GM18502 (cell line): ENCODE measurements around the gene LPAR5.

ENCODE experiments used
- ATAC-seq: cut with Tn5 transposase; IDR thresholded peaks from one replicate; pipeline ENCODE4 v1.9.1; 2021; ENCODE audit warnings: mild to moderate bottlenecking; ENCODE audit not compliant: unreplicated experiment, poor library complexity

LPAR5 gene

DNA sequence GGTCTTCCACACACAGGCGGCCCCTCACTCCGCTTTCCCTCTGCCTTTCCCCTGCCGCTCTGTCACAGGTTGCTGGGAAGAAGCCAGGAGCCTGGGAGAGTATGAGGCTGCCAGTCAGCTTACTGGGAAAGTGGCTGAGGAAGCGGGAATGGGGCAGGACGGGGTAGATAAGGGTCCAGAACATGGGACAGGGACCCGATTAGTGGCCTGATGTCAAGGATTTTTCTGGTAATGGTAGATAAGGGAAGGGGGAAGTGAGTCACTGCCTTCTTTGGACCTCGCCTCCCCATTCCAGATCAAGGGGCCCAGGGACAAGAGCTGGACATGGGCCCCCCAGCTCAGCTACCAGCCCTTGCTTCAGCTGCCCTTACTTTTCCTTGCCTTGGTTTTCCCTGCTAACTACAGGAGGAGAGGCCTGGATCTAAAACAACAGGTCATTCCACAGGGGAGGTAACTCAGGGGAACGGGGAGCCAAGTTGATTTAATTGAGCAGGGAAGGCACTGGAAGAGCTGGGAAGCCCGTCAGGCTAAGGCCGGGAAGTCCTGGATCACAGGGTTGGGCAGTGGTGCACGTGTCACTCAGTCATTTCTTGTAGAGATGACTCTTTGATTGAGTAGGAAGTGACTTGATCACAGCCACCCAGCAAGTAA lies 3.5 kb upstream of the LPAR5 start:
- no peak for ATAC-seq

DNA sequence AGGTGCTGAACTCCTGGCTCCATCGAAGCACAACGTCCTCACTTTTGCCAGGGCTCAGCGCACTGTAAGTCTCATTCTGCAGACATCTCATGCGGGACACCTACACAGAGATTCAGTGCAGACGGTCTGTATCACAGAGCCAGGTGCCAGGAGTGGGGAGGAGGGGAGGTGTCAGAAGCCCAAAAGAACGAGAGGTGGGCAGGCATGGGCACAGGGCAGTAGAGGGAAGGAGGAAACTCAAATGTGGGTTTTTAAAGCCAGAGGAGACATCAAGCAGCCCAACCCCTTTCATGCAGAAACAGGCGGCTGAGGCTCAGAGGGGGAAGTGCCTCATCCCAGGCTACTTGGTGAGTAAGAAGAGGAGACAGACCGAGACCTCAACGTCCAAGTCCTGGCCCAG lies 2.5 kb upstream of the LPAR5 start:
- no peak for ATAC-seq

DNA sequence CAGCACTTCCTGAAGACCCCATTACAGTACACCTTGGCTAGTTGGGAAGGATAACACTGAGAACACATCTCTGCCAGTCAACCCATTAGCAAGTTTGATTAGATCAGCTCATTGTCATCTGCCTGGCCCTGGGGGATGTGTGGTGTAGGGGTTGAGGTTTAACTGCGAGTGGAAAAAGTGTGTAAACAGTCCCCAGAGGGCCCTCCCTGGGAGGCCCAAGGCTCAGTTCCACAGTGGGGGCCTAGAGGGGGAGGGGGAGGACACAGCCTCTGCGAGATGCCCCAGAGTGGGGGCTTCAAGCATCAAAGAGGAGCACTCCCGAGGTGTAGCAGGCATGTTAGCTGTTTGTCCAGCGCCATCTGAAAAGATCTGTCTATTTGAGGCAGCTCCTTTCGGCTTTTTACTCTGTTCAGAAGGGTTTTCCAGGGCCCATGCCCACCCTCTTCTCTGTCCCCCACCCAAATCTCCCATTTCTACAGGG lies 344 bp downstream of the LPAR5 start:
- ATAC-seq = peak; percentile 35

DNA sequence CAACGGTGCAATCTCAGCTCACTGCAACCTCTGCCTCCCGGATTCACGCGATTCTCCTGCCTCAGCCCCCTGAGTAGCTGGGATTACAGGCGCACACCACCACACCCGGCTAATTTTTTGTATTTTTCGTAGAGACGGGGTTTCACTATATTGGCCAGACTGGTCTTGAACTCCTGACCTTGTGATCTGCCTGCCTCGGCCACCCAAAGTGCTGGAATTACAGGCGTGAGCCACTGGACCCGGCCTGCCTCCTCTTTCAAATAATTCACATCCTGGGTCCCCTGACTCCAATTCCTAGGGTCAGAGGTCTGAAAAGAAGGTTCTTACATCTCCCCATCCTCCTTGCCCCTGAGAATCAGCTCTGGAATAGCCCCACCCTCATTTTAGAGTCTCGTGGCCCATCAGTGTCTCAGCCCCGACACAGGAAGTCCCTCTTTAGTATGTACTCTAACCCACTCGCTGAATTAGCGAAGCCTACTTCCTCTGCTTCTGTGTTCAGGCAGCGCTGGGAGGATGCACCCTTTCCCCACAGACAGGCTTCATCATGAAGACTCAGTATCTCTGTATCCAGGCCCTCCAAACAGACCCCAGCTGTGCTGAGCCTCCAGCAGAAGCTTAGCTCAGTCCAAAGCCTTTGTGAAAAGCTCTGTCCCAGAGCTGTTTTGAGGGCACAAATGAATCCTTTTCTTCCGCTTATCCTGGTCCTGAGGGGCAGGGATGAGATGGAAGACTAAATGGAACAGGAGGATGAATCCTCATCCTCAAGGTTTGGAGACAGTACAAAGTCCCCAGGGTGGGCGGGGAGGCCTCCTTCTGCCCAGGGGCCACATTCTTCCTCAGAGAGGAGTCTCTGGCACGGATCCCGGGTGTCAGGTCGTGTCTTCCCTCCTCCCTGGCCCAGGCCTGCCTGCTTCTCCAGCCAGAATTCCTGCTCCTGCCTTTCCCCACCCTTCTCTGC lies 3.5 kb downstream of the LPAR5 start:
- ATAC-seq = peak; percentile 56

DNA sequence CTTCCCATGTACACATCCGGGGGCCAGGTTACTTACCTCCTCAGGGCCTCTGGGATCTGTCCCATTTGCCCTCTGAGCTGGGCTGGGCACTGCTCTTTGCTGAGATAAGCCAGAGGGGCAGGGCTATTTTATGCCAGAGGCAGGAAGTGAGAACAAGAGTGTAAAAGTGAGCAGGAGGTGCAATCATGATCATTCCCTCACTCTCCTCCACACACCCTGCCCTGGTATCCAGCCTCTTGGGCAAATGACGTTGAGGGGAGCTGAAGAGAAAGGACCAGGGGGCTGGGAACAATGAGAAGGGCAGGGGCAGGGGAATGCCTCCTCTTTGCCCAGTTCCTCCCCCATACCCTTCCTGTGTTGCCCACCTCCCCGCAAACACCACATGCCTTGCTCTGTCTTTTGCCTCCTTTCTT lies 4.2 kb downstream of the LPAR5 start:
- no peak for ATAC-seq

DNA sequence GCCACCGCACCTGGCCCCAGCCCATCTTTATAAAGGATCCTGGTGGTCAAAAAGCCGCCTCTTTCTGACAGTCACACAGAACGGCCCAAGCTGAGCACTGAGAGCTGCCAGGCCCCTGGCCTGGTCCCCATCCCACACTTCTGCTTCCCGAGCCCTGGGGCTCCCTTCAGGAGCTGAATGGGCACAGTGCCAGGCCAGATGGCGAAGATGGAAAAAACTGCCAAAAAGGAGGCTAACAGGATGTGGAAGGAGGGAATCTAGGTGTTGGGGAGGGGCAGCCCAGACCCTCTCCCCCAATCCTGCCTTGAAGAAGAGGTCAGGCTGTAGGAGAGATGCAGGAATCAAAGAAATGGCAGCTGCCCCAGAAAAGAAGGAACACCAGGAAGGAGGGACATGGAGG lies 5.0 kb downstream of the LPAR5 start:
- ATAC-seq = no peak

DNA sequence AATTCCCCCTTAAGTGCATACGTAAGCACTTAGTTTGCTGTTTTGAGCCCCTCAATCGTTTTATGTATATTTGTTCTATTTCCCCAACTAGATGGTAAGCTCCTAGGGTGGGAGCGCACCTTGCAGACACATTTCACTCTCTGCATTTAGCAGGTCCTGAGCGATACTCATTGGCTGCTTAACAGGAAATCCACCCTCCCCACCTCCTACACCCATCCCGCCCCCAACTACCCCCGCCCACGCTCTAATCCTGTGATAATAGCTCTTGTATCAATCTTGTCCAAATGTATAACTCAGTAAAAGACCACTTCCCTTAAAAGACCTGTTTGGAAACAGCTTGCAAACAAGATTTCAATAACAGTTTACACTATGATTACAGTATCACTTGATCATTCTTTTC lies 8.1 kb downstream of the LPAR5 start:
- ATAC-seq = no peak

DNA sequence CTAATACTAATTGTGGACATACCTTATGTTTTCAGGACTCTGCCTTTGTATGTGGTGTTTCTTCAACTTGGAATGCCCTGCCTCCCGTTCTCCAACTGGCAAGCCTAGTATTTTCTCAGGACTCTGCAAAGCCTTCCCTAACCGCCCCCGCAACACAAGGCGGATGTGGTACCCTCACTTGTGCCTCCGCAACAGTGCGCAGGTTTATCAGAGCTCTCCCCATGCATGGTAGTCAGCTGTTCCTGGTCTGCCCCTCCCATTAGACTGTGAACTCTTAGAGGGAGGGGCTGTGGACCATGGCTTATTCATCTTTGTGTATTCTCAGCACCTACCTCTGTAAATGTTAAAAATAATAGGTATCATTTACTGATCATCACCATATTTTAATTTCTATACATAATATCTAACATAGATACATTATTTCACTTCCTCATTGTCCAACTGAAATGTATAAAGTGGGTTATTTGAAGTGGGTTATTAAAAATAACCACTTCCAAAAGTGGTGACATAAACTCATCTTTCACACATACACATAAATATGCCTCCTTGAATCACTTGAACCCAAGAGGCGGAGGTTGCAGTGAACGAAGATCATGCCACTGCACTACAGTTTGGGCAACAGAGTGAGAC lies 9.0 kb downstream of the LPAR5 start:
- no peak for ATAC-seq

DNA sequence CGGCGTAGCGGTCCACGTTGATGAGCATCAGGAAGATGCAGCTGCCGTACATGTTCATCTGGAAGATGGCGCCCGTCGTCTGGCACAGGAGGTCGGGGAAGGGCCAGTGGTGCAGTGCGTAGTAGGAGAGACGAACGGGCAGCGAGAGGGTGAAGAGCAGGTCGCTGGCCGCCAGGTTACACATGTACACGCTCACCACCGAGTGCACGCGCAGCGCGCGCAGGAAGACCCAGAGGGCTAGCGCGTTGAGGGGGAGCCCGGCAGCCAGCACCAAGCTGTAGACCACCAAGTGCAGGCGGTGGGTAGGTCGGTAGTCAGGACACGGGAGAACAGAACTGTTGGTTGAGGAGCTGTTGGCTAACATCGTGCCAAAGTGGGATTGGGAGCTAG lies 14.9 kb downstream of the LPAR5 start:
- ATAC-seq = no peak

DNA sequence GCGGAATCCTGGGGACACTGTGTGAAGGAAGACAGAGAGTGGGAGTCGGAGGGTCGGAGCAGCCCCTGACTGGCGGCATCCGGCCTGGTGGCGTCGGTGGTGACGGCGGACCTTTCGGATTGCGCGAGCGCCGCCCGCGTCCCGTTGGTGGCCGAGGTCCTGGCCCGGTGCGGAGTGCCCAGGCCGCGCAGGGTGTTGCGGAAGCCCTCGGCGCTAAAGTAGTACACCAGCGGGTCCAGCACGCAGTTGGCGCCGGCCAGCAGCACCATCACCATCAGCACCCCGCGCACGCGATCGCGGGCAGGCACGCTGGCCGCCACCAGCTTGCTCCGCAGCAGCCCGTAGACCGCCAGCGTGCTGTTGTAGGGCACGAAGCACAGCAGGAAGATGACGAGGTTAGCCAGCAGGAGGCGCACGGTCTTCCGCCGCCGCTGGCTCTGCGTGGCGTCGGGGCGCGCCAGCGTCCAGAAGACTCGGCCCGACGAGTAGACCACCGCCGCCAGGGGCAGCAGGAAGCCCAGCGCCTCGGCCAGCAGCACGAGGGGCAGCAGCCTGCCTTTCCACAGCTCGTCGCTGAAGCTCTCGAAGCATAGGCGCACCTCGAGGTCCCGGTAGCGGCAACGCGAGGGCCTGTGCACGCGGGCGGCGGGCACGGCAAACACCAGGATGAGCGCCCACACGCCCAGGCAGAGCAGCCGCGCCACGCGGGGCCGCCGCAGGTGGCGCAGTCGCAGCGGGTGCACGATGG lies 15.4 kb downstream of the LPAR5 start:
- ATAC-seq = no peak

DNA sequence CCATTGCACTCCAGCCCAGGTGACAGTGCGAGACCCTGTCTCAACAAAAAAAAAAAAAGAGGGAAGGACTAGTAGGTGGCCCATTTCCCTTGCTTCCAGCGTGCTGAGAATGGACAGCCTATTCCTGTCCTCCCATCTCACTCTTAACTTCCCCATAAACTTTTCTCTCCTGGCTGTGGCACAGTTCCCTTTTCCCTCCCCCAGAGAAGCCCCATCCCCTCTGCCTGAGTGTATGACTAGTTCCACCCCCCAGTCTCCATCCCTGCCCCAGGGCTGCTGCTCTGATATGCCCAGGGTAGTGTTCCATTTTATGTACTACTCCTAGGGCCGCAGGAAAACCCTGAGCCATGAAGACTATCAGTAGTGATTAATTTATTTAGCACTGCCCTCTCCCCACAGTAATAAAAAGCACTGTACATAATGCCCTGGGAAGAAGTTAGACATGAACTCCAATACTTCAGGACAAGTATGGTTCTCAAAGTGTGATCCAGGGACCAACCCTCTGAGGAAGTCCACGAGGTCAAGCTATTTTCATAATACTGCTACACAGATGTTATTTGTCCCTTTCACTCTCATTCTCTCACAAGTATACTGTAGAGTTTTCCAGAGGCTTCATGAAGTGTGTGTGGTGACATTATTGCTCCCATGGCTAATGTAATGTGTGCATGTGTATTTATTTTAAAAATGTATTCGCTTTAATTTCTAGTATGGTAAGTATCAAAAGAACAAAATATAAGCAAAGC lies 17.1 kb downstream of the LPAR5 start:
- no peak for ATAC-seq

DNA sequence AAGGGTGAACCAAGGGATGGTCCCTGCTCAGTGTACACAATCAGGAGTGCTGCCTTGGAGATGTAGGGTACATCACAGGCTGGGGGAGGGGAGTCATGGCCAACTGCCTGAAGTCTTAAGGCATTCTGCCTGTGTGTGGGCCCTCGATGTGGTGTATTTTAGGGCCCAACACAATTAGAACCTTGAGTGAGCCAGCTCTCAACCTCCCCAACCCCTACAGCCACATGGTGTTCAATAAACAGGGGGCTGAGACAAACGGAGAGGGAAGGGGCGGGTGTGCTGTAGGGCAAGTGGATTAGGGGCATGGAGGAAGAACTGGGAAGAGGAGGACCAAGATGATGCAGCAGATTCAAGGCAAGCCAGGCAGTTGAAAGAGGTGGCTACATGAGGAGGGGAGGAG lies 20.0 kb downstream of the LPAR5 start:
- ATAC-seq = no peak

DNA sequence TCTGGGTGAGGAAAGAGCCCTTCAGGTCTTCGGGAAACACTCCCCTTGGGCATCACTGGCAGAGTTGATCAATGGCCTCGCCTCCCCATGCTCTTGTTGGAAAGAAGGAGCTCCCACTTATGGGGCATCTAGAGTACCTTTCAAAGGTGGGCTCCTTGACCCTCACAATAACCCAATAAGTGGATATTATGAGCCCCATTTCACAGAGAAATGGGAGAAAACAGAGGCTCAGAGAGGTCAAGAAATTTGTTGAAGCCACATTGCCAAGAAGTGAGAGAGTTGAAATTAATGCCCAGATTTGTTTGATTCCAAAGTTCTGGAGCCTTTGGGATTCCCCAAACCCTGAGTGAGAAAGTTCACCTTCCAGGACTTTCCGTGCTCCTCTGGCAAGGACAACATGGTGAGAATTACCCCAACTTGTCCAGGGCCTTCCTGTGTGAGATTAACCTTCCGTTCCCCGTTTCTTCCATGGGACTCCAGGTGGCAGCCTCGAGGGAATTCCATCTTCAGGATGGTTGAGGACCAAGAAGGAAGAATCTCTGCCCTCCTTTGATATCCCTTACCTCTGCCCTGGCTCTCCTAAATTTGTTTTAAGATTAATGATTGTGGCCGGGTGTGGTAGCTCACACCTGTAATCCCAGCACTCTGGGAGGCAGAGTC lies 21.1 kb downstream of the LPAR5 start:
- ATAC-seq = no peak

DNA sequence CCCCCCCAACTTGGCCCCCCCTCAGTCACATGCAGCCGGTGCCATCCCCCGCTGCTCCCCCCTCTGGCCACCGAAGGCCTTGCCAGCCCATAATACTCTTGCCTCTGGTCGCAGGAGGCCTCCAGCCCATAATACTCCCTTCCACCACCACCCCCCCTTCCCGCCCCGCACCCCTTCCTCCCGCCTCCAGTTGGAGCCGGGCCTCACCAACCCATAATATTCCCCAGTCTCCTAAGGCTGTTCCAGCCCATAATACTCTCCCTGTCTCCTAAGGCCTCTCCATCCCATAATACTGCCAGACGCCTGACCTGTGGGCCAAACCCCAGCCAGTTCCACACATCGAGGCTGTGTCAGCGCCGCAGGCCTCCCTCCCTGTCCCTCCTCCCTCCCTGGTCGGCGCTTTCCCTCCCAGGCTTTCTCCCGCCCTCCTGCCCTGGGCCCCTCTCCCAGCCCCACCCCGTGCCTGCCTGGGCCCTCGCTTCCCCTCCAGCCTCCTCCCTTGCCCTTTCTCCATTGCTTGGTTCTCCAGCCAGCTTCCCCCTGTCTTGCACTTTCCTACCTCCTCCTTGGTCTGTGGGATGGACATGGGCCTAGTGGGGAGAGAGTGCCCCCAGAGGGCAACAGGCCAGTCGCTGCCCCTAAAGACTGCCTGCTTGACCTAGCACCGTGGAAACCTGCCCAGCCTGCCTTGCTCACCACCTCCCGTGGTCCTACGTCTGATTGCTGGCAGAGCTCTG lies 21.8 kb downstream of the LPAR5 start:
- ATAC-seq = no peak

DNA sequence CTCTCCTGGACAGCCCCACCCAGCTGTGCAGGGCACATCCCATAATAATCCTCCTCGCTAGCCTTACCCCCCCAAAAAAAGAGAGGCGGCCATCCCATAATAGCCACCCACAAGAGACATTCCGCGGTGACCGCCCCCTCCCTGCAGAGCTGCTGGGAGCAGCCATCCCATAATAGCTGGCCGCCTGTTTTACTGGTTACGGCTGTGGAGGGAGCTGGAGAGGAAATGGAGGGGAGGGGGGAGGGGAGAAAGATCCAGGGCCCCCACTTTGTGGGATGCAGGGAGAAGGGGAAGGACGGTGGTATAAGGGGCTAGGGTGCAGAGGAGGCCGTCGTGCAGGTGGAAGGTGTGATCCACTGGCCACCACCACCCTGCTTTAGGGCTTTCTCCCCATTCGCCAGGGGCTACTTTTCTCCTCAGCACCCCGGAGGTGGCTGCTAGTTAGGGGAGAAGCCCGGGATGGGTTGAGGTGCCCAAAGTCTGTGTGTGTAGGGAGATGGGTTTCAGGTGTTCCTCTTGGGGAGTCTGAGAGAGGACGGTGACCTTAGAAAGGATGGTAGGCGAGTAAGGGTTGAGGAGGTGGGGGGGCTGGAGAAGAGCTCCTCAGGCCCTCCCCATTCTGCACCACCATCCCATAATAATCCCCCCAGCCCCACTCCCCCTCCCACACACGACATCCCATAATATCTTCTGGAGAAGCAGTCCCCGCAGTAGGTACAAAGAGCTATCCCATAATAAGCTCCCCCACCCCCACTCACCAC lies 22.6 kb downstream of the LPAR5 start:
- no peak for ATAC-seq

DNA sequence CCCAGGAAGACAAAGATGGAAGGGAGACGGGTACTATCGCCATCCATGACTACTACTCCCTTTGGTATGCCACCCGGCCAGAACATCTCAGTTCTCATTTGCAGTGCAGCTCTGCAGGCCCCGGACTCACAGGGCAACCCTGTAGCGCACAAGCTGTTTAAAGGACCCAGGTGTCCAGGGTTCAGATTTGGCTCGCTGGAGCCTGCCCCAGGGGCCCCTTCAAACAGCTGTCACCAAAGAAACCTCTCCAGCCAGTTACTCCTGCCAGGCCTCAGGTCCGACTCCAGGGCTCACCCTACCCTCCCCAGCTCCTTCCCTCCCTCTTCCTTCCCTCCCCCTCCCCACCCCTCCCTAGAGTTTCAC lies 23.1 kb downstream of the LPAR5 start:
- no peak for ATAC-seq

DNA sequence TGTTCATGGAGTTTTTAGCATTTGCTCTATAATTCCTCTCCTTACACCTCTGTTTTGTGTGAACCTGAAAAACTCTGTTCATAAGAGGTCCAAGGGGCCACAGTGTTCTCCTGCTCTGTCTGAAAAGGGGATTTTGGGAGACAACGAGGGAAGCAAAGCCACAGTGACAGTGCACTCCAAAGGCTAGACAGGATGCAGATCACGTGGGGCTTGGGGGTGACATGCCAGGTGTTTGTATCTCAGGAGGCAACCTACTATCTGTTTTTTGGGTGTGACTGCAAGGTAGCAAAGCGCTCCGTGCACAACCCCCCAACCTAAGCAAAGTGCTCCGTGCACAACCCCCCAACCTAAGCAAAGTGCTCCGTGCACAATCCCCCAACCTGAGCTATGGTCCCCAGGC lies 23.5 kb downstream of the LPAR5 start:
- ATAC-seq = no peak
